Stimulated activated CD8-positive, alpha-beta memory T cell treated with anti-CD3 and anti-CD28 coated beads, Interleukin-7, amount 100 ng/mL, for 48 hours (primary cell): ENCODE measurements around the gene PRKCZ.
A peak's percentile ranks its signal among the peaks of the same experiment; 100 is the strongest.
"Not testable (repeated sequence)": the region's sequence is repeated elsewhere in the genome, so short reads cannot be mapped to it uniquely, and the experiment has no call there.

ENCODE experiments used
- DNase-seq, 2 donors: peaks; one replicate each; pipeline ENCODE4 v3.0.0-alpha.2; 2020; ENCODE audit warnings: low read depth in 1 of 2; ENCODE audit errors: extremely low read depth in 1 of 2

PRKCZ gene

GRCh38 chr1:2147869-2148268, 97.7 kb downstream of the PRKCZ start:
- not testable (repeated sequence) for DNase-seq

- DNase-seq = peak in 1 of 2 donors; percentile 21
Observed at GRCh38 chr1:2148691-2149090, 98.5 kb downstream of the PRKCZ start.

GRCh38 chr1:2150801-2151200, 100.6 kb downstream of the PRKCZ start:
- DNase-seq = no peak

- DNase-seq = no peak
Observed at GRCh38 chr1:2151252-2151651, 101.0 kb downstream of the PRKCZ start.

GRCh38 chr1:2151911-2152310, 101.7 kb downstream of the PRKCZ start:
- DNase-seq = no peak

- DNase-seq = no peak
Observed at GRCh38 chr1:2152954-2153353, 102.7 kb downstream of the PRKCZ start.

- DNase-seq = no peak
Observed at GRCh38 chr1:2154022-2154421, 103.8 kb downstream of the PRKCZ start.

GRCh38 chr1:2155147-2155598, 105.0 kb downstream of the PRKCZ start:
- no peak for DNase-seq

- no peak for DNase-seq
Observed at GRCh38 chr1:2155788-2156187, 105.6 kb downstream of the PRKCZ start.

GRCh38 chr1:2156866-2157265, 106.7 kb downstream of the PRKCZ start:
- no peak for DNase-seq

- no peak for DNase-seq
Observed at GRCh38 chr1:2157856-2158255, 107.6 kb downstream of the PRKCZ start.

- DNase-seq = no peak
Observed at GRCh38 chr1:2158272-2158671, 108.1 kb downstream of the PRKCZ start.

GRCh38 chr1:2159124-2159523, 108.9 kb downstream of the PRKCZ start:
- no peak for DNase-seq

- no peak for DNase-seq
Observed at GRCh38 chr1:2160451-2161300, 110.5 kb downstream of the PRKCZ start.

GRCh38 chr1:2163205-2163604, 113.0 kb downstream of the PRKCZ start:
- DNase-seq = no peak

- DNase-seq = no peak
Observed at GRCh38 chr1:2165646-2166045, 115.4 kb downstream of the PRKCZ start.

GRCh38 chr1:2166254-2166653, 116.0 kb downstream of the PRKCZ start:
- no peak for DNase-seq

- no peak for DNase-seq
Observed at GRCh38 chr1:2166695-2167094, 116.5 kb downstream of the PRKCZ start.

- no peak for DNase-seq
Observed at GRCh38 chr1:2168090-2168489, 117.9 kb downstream of the PRKCZ start.

GRCh38 chr1:2168535-2168934, 118.3 kb downstream of the PRKCZ start:
- DNase-seq = no peak

GRCh38 chr1:2169200-2169836, 119.1 kb downstream of the PRKCZ start:
- DNase-seq = no peak

GRCh38 chr1:2170211-2170610, 120.0 kb downstream of the PRKCZ start:
- DNase-seq = no peak
